Omental fat pad (tissue), 4 donors: ENCODE measurements around the gene TAS1R2. TPM values are rescaled to one million over a fixed set of nuclear protein-coding genes. Genes with fewer than 3 reads are reported as not detected.
"Not testable (repeated sequence)": the region's sequence is repeated elsewhere in the genome, so short reads cannot be mapped to it uniquely, and the experiment has no call there.

Experiments
- ATAC-seq: fragments of 150-250 bp; one replicate; pipeline ENCODE4 v1.9.1; 2016; ENCODE audit warnings: mild to moderate bottlenecking, moderate library complexity; ENCODE audit not compliant: low FRiP score
- DNase-seq: peaks from one replicate; pipeline ENCODE4 v3.0.0-alpha.2; 2019; ENCODE audit warnings: low spot score
- total RNA-seq, 4 donors: library from RNA; depleted of rRNA; stranded (reverse); fragments of >200 nt; gene quantifications; one replicate each; pipeline ENCODE4 v1.1.0, GENCODE V29; 2016
- TF ChIP-seq, protein P1 (sequence below), 3 donors: fragments of 450-650 bp; IDR thresholded peaks; one replicate each; pipeline ENCODE4 v1.5.1; 2016 to 2017; ENCODE audit warnings: antibody characterized with exemption in 3 of 3, mild to moderate bottlenecking in 3 of 3, moderate library complexity in 2 of 3

TAS1R2 gene
- total RNA-seq, 4 donors from 2014 or later, result not detected

DNA sequence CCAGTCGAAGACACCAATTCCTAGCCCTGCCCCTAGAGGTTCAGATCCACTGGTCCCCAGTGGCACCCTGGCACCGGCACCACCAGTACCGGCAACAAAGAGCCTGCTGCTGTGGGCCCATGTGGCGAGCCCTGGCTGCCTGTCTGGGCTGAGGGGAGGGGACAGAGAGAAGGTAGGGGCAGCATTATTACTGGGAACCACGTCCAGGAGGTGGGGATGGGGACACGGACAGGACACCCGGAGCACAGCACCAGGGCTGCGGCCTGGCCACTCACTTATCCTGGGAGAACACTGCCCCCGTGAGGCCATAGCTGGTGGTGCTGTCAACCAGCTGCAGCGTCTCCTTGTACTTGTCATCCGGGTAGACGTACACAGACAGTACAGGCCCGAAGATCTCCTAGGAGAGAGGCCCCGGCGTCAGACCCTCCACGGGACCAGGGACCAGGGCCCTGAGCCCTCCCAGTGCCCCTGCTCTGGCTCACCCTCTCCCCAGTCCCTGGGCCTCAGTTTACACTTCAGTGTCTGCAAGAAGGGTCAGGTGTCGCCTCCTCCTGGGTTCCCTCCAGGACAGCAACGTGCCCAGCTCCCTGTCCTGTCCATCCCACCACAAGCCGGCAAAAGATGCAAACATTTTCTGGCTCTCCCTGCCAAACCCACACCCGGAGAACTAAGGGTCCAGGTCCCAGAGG lies 15.8 kb upstream of the TAS1R2 start:
- ATAC-seq, result no peak
- TF ChIP-seq, protein P1, sequence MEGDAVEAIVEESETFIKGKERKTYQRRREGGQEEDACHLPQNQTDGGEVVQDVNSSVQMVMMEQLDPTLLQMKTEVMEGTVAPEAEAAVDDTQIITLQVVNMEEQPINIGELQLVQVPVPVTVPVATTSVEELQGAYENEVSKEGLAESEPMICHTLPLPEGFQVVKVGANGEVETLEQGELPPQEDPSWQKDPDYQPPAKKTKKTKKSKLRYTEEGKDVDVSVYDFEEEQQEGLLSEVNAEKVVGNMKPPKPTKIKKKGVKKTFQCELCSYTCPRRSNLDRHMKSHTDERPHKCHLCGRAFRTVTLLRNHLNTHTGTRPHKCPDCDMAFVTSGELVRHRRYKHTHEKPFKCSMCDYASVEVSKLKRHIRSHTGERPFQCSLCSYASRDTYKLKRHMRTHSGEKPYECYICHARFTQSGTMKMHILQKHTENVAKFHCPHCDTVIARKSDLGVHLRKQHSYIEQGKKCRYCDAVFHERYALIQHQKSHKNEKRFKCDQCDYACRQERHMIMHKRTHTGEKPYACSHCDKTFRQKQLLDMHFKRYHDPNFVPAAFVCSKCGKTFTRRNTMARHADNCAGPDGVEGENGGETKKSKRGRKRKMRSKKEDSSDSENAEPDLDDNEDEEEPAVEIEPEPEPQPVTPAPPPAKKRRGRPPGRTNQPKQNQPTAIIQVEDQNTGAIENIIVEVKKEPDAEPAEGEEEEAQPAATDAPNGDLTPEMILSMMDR (IDR thresholded peaks at IDR 0.05), result no peak
- peak; percentile 61 for DNase-seq

DNA sequence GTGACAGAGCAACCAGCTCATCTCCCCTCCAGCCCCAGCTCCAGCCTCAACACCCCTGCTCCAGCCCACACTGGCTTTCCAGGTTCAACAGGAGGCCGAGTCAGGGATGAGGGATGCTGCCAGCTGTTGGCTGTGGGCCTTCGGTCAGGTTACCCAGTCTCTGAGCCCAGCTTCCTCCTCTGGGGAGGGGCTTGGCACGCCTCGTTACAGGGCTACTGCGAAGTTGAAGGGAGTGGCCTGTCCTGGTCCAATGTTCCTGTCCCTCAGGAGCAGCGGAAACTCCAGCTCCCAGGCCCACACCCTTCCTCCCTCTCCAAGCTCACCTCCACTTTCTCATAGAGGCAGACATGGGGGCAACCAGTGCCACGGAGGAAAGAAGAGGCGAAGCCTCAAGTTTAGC lies 15.1 kb upstream of the TAS1R2 start:
- DNase-seq (no peak), ATAC-seq (no peak)
- TF ChIP-seq, protein P1 (IDR thresholded peaks at IDR 0.05), result no peak

DNA sequence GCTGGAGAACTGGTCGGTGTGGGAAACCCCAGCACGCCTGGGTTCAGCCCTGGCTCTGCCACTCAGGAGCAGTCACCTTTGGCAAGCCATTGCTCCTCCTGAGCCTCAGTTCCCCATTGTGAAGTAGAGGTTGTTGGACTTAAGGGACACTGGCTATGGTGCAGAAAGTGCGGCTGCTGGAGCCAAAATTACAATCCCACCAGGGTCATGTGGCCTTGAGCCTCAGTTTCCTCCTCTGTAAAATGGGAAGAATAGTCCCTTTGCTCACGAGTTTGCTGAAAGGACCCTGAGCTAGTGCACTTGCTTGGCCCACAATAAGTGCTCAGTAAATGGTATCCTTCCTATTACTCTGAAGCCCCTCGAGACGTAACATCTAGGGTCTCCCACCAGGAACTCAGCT lies 14.6 kb upstream of the TAS1R2 start:
- no peak for DNase-seq
- TF ChIP-seq, protein P1 (IDR thresholded peaks at IDR 0.05), result no peak
- no peak for ATAC-seq

DNA sequence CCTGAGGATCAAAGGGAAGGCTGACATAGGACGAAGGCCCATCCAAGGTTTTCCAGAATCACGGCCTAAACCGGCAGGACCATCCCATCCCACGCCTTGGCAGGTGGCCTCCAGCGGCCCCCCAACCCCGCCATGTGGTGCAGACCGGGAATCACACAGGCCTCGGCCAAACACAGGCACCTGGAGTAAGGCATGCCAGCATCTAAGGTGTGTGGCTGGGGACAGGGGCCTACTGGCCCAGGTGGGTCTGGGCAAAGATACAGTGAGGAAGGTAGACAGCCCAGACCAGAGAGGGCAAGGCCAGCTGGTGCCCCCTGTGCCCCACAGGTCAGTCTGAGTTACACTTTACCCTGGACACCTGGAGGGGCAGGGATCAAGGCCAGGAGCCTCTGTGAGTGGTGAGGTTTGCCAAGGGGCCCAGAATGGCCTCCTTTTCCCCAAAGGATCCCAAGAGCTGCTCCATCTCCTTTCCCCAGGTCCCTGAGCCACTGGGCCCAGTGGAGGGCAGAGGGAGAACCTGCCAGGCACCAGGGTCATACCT lies 12.7 kb upstream of the TAS1R2 start:
- ATAC-seq, result no peak
- TF ChIP-seq, protein P1 (IDR thresholded peaks at IDR 0.05), result no peak
- DNase-seq, result no peak

DNA sequence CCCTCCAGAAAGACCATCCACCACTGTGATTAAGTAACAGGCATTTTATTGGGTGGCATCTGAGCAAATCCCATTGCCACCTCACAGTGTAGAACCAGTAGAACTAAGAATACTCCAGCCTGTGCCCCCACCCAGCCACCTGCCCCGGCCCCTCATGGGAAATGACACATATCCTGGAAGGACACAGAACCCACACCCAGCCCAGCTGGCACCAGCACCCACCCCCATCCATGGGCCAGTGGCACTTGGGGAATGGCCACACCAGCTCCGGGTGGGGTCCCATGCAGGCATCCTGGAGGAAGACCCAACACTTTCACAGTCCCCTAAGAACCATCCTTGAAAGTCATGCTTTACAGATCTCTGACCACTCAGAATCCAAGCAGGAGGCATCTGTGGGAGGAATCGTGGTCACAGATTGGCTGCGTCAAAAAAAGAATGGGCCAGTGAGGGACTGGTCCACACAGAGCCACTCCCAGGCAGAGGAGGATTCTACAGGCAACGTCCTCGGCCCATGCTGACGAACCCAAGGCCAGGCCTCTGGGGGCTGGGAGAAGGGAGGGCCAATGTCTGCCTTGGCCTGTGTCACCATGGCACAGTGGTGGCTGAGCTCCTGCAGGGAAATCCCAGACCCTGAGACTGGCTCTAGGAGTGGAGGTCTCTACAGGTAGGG lies 12.1 kb upstream of the TAS1R2 start:
- TF ChIP-seq, protein P1 (IDR thresholded peaks at IDR 0.05), result no peak
- no peak for ATAC-seq
- DNase-seq, result no peak

DNA sequence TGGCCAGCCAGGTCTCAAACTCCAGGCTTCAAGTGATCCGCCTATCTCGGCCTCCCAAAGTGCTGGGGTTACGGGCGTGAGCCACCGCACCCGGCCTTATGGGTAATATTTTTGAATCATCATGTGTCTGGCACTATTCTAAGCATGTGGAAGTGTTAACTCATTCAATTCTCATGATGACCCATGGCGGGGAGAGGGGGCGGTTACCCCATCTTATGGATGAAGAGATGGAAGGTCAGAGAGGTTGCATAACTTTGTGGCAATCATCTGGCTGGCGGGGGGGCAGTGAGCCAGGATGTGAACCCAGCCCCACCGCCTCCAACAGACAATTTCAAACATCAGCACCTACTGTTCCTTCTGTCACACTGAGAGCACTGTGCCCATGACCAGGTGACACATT lies 11.5 kb upstream of the TAS1R2 start:
- DNase-seq, result no peak
- no peak for ATAC-seq
- TF ChIP-seq, protein P1 (IDR thresholded peaks at IDR 0.05), result no peak

DNA sequence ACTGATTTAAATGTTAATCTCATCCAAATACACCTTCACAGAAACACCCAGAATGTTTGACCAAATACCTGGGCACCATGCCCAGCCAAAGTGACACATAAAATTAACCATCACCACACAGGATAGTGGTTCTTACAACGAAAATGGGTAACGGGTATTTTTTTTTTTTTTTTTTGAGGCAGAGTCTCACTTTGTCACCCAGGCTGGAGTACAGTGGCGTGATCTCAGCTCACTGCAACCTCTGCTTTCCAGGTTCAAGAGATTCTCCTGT lies 11.1 kb upstream of the TAS1R2 start:
- not testable (repeated sequence) for ATAC-seq, DNase-seq
